ENCODE results near the gene SPINK2. TPM values are rescaled to one million over a fixed set of nuclear protein-coding genes. Genes with fewer than 3 reads are reported as not detected.

The SPINK2 gene
- polyA plus RNA-seq, 3 donors: not detected

- Histone ChIP-seq H2AFZ (ENCODE audit: insufficient read depth, low read depth, low read length, poor library complexity, severe bottlenecking) (peak overlapping the region; percentile 48), H3K27ac (ENCODE audit: low read depth in 1 of 2, low read length in 2 of 2) (no peak overlapping the region), H3K9ac (ENCODE audit: insufficient read depth, low read length, poor library complexity, severe bottlenecking) (no peak overlapping the region), H4K20me1 (ENCODE audit: insufficient read depth, low read length) (no peaks in the 10 kb centered on the region), H3K4me2 (replicated peaks; ENCODE audit: extremely low read depth, low read length, poor library complexity, severe bottlenecking) (no peak overlapping the region), H3K79me2 (ENCODE audit: insufficient read depth, low read length) (no peaks in the 10 kb centered on the region), H3K36me3 (replicated peaks in 1 of 2; ENCODE audit: control insufficient read depth in 1 of 2, insufficient read depth in 2 of 2, low read length in 2 of 2) (no peaks in the 10 kb centered on the region), H3K27me3 (ENCODE audit: control insufficient read depth in 2 of 2, insufficient read depth in 2 of 2, low read length in 2 of 2) (no peaks in the 10 kb centered on the region), H3K9me3 (replicated peaks in 1 of 2; ENCODE audit: control insufficient read depth in 1 of 2, insufficient read depth in 1 of 2, low read length in 2 of 2) (no peaks in the 10 kb centered on the region), H3K4me1 (ENCODE audit: control insufficient read depth in 1 of 2, insufficient read depth in 2 of 2, low read length in 2 of 2) (peaks cover 5 to 9% of the 10 kb centered on the region in 2 donors), H3K4me3 (replicated peaks in 1 of 3; ENCODE audit: low read depth in 2 of 3, low read length in 3 of 3) (no peak overlapping the region)
- peaks cover 30% of the 10 kb centered on the region for H3K4me1 Mint-ChIP-seq
- WGBS (ENCODE audit: insufficient coverage): no CpG with 5 or more reads among the region's 2 CpGs
- TF ChIP-seq CTCF (IDR thresholded peaks at IDR 0.05): no peak
- H3K9me3 Mint-ChIP-seq: no peaks in the 10 kb centered on the region
- peak in 2 of 3 donors; percentile 15 to 18 for DNase-seq
- H3K36me3 Mint-ChIP-seq: no peaks in the 10 kb centered on the region
- intact Hi-C loops (cut with micrococcal nuclease): loop anchor here in 1 of 2 donors (10.0 kb wide), 1 partner anchor 149 kb away; no protein-coding TSS in a partner anchor
- H3K27ac Mint-ChIP-seq: peak overlapping the region in 1 of 7 donors; percentile 12
- peaks cover 0 to 4% (median 1%) of the 10 kb centered on the region in 3 donors for H3K27me3 Mint-ChIP-seq (ENCODE audit: low read depth in 3 of 3)
- no peak overlapping the region for H3K4me3 Mint-ChIP-seq
Observed at GRCh38 chr4:56803471-56803870, 18.0 kb downstream of the SPINK2 start.

- peak; percentile 89 for TF ChIP-seq CTCF (IDR thresholded peaks at IDR 0.05)
- Mint-ChIP-seq H3K4me1 (peaks cover 21% of the 10 kb centered on the region), H3K36me3 (no peaks in the 10 kb centered on the region), H3K9me3 (no peaks in the 10 kb centered on the region), H3K4me3 (peak overlapping the region; percentile 98 to 100), H3K27ac (peak overlapping the region; percentile 81 to 92 (median 86)), H3K27me3 (ENCODE audit: low read depth in 3 of 3) (peaks cover 0 to 4% (median 1%) of the 10 kb centered on the region in 3 donors)
- no peaks in the 10 kb centered on the region for H3K27me3 ChIP-seq (ENCODE audit: control insufficient read depth in 2 of 2, insufficient read depth in 2 of 2, low read length in 2 of 2)
- under 1% methylated on average over 14 of the region's 19 CpGs for WGBS (ENCODE audit: insufficient coverage)
- intact Hi-C loops (cut with micrococcal nuclease): loop anchor here in 1 of 2 donors (10.0 kb wide), 1 partner anchor 145 kb away; no protein-coding TSS in a partner anchor
- H3K9ac ChIP-seq (ENCODE audit: insufficient read depth, low read length, poor library complexity, severe bottlenecking): peak overlapping the region; percentile 70
- peaks cover 5 to 6% of the 10 kb centered on the region in 2 donors for H3K4me1 ChIP-seq (ENCODE audit: control insufficient read depth in 1 of 2, insufficient read depth in 2 of 2, low read length in 2 of 2)
- H3K4me2 ChIP-seq (replicated peaks; ENCODE audit: extremely low read depth, low read length, poor library complexity, severe bottlenecking): peak overlapping the region; percentile 84
- no peaks in the 10 kb centered on the region for H3K36me3 ChIP-seq (replicated peaks in 1 of 2; ENCODE audit: control insufficient read depth in 1 of 2, insufficient read depth in 2 of 2, low read length in 2 of 2)
- no peaks in the 10 kb centered on the region for H3K79me2 ChIP-seq (ENCODE audit: insufficient read depth, low read length)
- H3K9me3 ChIP-seq (replicated peaks in 1 of 2; ENCODE audit: control insufficient read depth in 1 of 2, insufficient read depth in 1 of 2, low read length in 2 of 2): no peaks in the 10 kb centered on the region
- no peaks in the 10 kb centered on the region for H4K20me1 ChIP-seq (ENCODE audit: insufficient read depth, low read length)
- peak overlapping the region; percentile 8 to 75 for H3K27ac ChIP-seq (ENCODE audit: low read depth in 1 of 2, low read length in 2 of 2)
- peak overlapping the region; percentile 85 to 100 (median 92) for H3K4me3 ChIP-seq (replicated peaks in 1 of 3; ENCODE audit: low read depth in 2 of 3, low read length in 3 of 3)
- H2AFZ ChIP-seq (ENCODE audit: insufficient read depth, low read depth, low read length, poor library complexity, severe bottlenecking): peak overlapping the region; percentile 91
- peak; percentile 64 to 76 (median 75) for DNase-seq
Observed at GRCh38 chr4:56799824-56800756, 21.4 kb downstream of the SPINK2 start.
